Astrocyte (in vitro differentiated cells and primary cell): ENCODE measurements around the gene CXCL14. TPM values are rescaled to one million over a fixed set of nuclear protein-coding genes. Genes with fewer than 3 reads are reported as not detected.

ENCODE experiments used
- DNase-seq: peaks from one replicate; pipeline ENCODE4 v3.0.0-alpha.2; 2010; ENCODE audit warnings: low read depth
- FAIRE-seq: peaks from 2 replicates; lab custom pipeline; 2011; peaks lifted over from hg19 to GRCh38; lab: Jason Lieb, UNC
- H2AFZ ChIP-seq: 2 replicates; pipeline ENCODE4 v1.6.0; 2012; ENCODE audit warnings: low read depth, low read length, inconsistent platforms
- H3K27ac ChIP-seq: 2 replicates; pipeline ENCODE4 v1.5.1; 2011; ENCODE audit warnings: low read depth, low read length, inconsistent platforms
- H3K27me3 ChIP-seq: 2 replicates; pipeline ENCODE4 v1.6.0; 2011; ENCODE audit warnings: low read length, inconsistent platforms; ENCODE audit not compliant: insufficient read depth
- H3K36me3 ChIP-seq: 2 replicates; pipeline ENCODE4 v1.5.1; 2011; ENCODE audit warnings: low read length, inconsistent platforms; ENCODE audit not compliant: insufficient read depth
- H3K4me1 ChIP-seq: 2 replicates; pipeline ENCODE4 v1.5.1; 2011; ENCODE audit warnings: low read length, inconsistent platforms; ENCODE audit not compliant: insufficient read depth
- H3K4me2 ChIP-seq: 2 replicates; pipeline ENCODE4 v1.6.0; 2012; ENCODE audit warnings: low read length, inconsistent platforms
- H3K4me3 ChIP-seq: 2 replicates; pipeline ENCODE4 v1.5.1; 2011; ENCODE audit warnings: low read depth, mild to moderate bottlenecking, low read length, inconsistent platforms; ENCODE audit not compliant: insufficient read depth
- H3K79me2 ChIP-seq: 2 replicates; pipeline ENCODE4 v1.6.0; 2012; ENCODE audit warnings: mild to moderate bottlenecking, low read length, inconsistent platforms; ENCODE audit not compliant: insufficient read depth
- H3K9ac ChIP-seq: 2 replicates; pipeline ENCODE4 v1.6.0; 2012; ENCODE audit warnings: mild to moderate bottlenecking, low read length, inconsistent platforms
- H3K9me3 ChIP-seq: 2 replicates; pipeline ENCODE4 v1.5.1; 2012; ENCODE audit warnings: low read depth, mild to moderate bottlenecking, low read length, inconsistent platforms; ENCODE audit not compliant: insufficient read depth
- H4K20me1 ChIP-seq: 2 replicates; pipeline ENCODE4 v1.6.0; 2012; ENCODE audit warnings: low read length, inconsistent platforms; ENCODE audit not compliant: insufficient read depth
- H3K27ac Mint-ChIP-seq: one replicate; pipeline ENCODE4 v1.8.0; 2021; ENCODE audit warnings: mild to moderate bottlenecking, mixed read lengths; ENCODE audit not compliant: unreplicated experiment
- H3K27me3 Mint-ChIP-seq: one replicate; pipeline ENCODE4 v1.8.0; 2021; ENCODE audit warnings: low read depth, mixed read lengths; ENCODE audit not compliant: unreplicated experiment
- H3K36me3 Mint-ChIP-seq: one replicate; pipeline ENCODE4 v1.8.0; 2021; ENCODE audit warnings: low read depth, mixed read lengths; ENCODE audit not compliant: unreplicated experiment
- H3K4me1 Mint-ChIP-seq: one replicate; pipeline ENCODE4 v1.8.0; 2021; ENCODE audit warnings: low read depth, mixed read lengths; ENCODE audit not compliant: unreplicated experiment
- H3K4me3 Mint-ChIP-seq: one replicate; pipeline ENCODE4 v1.8.0; 2021; ENCODE audit warnings: mild to moderate bottlenecking, moderate library complexity, mixed read lengths; ENCODE audit not compliant: unreplicated experiment
- H3K9me3 Mint-ChIP-seq: one replicate; pipeline ENCODE4 v1.8.0; 2021; ENCODE audit warnings: mild to moderate bottlenecking, mixed read lengths; ENCODE audit not compliant: unreplicated experiment
- CTCF ChIP-seq: IDR thresholded peaks from 2 replicates; pipeline ENCODE4 v1.5.1; 2011; ENCODE audit warnings: low read depth, mild to moderate bottlenecking, inconsistent platforms, low read length, moderate library complexity; ENCODE audit not compliant: insufficient read depth
- EZH2 ChIP-seq: IDR thresholded peaks from 2 replicates; pipeline ENCODE4 v1.6.1; 2012; ENCODE audit warnings: mild to moderate bottlenecking, low read length, inconsistent platforms; ENCODE audit not compliant: insufficient read depth
- total RNA-seq: library from RNA; stranded (reverse); gene quantifications from 2 replicates; pipeline ENCODE4 v1.2.1, GENCODE V29; 2021

CXCL14 gene
- total RNA-seq, 1 donor from 2014 or later: 1.0 TPM

DNA sequence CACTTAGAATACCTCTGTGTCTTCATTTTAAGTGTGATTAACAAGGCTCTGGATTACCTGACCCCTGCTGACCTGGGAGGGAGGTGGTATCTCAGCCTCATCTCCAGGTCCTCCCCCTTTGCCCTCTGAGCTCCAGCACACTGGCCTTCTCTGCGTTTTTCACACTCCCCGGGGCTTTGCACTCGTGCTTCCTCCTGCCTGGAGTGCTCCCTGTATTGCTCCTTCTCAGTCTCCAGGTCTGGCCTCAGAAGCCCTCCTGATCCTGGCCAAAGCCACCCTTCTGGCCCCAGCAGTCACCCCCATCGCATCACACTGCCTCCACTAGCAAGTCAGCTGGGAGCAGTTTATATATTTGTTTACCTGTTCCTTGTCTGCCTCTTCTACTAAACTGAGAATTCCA, 29.4 kb downstream of the CXCL14 start:
- DNase-seq (no peak), FAIRE-seq (no peak)
- Histone ChIP-seq H4K20me1 (peaks cover 4% of the 10 kb centered on the region), H3K4me3 (no peak overlapping the region), H3K9me3 (no peaks in the 10 kb centered on the region), H3K4me1 (no peaks in the 10 kb centered on the region), H3K27me3 (peaks cover 57% of the 10 kb centered on the region), H3K27ac (no peak overlapping the region), H3K9ac (no peak overlapping the region), H3K4me2 (no peak overlapping the region), H2AFZ (no peak overlapping the region), H3K79me2 (no peaks in the 10 kb centered on the region), H3K36me3 (no peaks in the 10 kb centered on the region)
- Mint-ChIP-seq H3K4me1 (no peaks in the 10 kb centered on the region), H3K27ac (no peak overlapping the region), H3K9me3 (no peaks in the 10 kb centered on the region), H3K27me3 (peaks cover 91% of the 10 kb centered on the region), H3K4me3 (no peak overlapping the region), H3K36me3 (no peaks in the 10 kb centered on the region)
- TF ChIP-seq CTCF (no peak), EZH2 (no peak)

DNA sequence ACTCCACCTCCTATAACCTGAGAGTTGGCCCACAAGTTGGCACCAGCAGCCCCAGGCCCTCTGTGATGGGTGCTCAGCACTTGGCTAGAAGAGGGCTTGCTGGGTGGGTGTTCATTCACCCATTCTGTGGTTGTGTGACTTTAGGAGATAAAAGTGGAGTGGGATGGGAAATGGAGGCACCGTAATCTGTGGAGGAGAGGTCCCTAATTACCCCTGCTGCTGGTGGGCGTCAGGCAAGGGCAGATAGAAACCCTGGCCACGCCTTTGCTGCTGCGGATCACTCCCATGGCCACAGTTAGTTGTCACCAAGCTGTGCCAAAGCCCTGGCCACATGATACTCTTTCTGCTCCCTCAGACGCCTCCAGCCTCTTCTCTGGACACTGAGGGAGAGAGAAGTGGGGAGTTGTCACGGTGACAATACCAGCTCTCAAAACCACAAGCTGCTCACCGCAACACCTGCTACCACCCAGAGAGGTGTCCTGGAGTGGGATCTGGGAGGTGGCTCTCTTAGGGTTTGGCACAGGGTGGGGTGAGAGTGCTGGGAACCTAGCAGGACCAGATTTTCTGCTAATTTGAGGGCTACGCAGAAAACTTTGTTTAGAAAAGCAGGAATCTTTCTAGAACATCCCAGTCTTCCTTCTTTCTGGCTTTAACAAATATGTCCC, 31.1 kb downstream of the CXCL14 start:
- Mint-ChIP-seq H3K36me3 (no peaks in the 10 kb centered on the region), H3K4me1 (peaks cover 1% of the 10 kb centered on the region), H3K27ac (no peak overlapping the region), H3K9me3 (no peaks in the 10 kb centered on the region), H3K4me3 (no peak overlapping the region), H3K27me3 (peaks cover 90% of the 10 kb centered on the region)
- DNase-seq (no peak), FAIRE-seq (no peak)
- Histone ChIP-seq H2AFZ (no peak overlapping the region), H3K4me1 (peaks cover 9% of the 10 kb centered on the region), H3K4me3 (no peak overlapping the region), H3K27ac (no peak overlapping the region), H3K4me2 (no peak overlapping the region), H4K20me1 (peaks cover 4% of the 10 kb centered on the region), H3K79me2 (no peaks in the 10 kb centered on the region), H3K9me3 (no peaks in the 10 kb centered on the region), H3K9ac (no peak overlapping the region), H3K27me3 (peaks cover 74% of the 10 kb centered on the region), H3K36me3 (no peaks in the 10 kb centered on the region)
- TF ChIP-seq CTCF (no peak), EZH2 (no peak)

DNA sequence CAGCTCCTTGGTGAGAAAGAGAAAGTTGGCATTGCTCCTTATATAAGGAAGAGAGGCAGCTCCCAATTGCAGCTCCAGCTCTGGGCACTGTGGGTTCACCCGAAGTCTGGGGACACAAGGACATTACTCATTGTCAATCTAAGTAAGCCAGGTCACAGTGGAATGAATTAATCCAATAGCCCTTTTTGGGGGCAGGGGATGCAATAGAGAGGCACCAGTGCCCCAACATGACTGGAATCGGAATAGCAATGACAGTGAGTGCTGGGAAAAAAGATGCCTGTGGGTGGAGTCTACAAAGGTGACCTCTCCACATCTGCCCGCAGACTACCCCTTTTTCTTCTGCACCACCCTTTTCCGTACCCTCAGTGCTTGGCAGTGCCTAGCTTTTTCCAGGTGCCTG, 31.9 kb downstream of the CXCL14 start:
- H3K36me3 Mint-ChIP-seq: no peaks in the 10 kb centered on the region
- Histone ChIP-seq H4K20me1 (peaks cover 4% of the 10 kb centered on the region), H3K9me3 (no peaks in the 10 kb centered on the region), H2AFZ (no peak overlapping the region), H3K4me3 (no peak overlapping the region), H3K27me3 (peaks cover 82% of the 10 kb centered on the region), H3K79me2 (no peaks in the 10 kb centered on the region), H3K27ac (no peak overlapping the region), H3K4me2 (no peak overlapping the region), H3K9ac (no peak overlapping the region), H3K4me1 (peaks cover 9% of the 10 kb centered on the region), H3K36me3 (no peaks in the 10 kb centered on the region)
- peaks cover 92% of the 10 kb centered on the region for H3K27me3 Mint-ChIP-seq
- peaks cover 1% of the 10 kb centered on the region for H3K4me1 Mint-ChIP-seq
- TF ChIP-seq CTCF (no peak), EZH2 (no peak)
- no peak for FAIRE-seq
- H3K4me3 Mint-ChIP-seq: no peak overlapping the region
- H3K27ac Mint-ChIP-seq: no peak overlapping the region
- H3K9me3 Mint-ChIP-seq: no peaks in the 10 kb centered on the region
- no peak for DNase-seq
